WTC11 (cell line): Measurements from ENCODE around the gene FPR1. TPM values are rescaled to one million over a fixed set of nuclear protein-coding genes. Genes with fewer than 3 reads are reported as not detected.

Source experiments
- ATAC-seq: fragments of 200-7000 bp; cut with Tn5 transposase; 2 replicates; pipeline ENCODE4 v1.10.0; 2021; ENCODE audit warnings: mild to moderate bottlenecking, moderate library complexity
- CTCF ChIA-PET: fragments of 300-600 bp; sonication (Branson Sonifier 250); formaldehyde crosslinking; loops from one replicate; lab custom pipeline; 2021; ENCODE audit warnings: antibody characterized with exemption; lab: Charles Lee
- POLR2A ChIA-PET: fragments of 350-600 bp; sonication (Branson Sonifier 250); formaldehyde crosslinking; loops from one replicate; lab custom pipeline; 2021; ENCODE audit warnings: antibody characterized with exemption; lab: Charles Lee
- DNase-seq: peaks from one replicate; pipeline ENCODE4 v3.0.0; 2021; ENCODE audit warnings: low spot score
- H3K27ac Mint-ChIP-seq: 2 replicates; pipeline ENCODE4 v1.8.0; 2021; ENCODE audit warnings: mixed read lengths
- H3K27me3 Mint-ChIP-seq: 2 replicates; pipeline ENCODE4 v1.8.0; 2021; ENCODE audit warnings: low read depth, mild to moderate bottlenecking, moderate library complexity, mixed read lengths
- H3K36me3 Mint-ChIP-seq: 2 replicates; pipeline ENCODE4 v1.8.0; 2021; ENCODE audit warnings: mixed read lengths
- H3K4me1 Mint-ChIP-seq: 2 replicates; pipeline ENCODE4 v1.8.0; 2022; ENCODE audit warnings: mixed read lengths
- H3K4me3 Mint-ChIP-seq: 2 replicates; pipeline ENCODE4 v1.8.0; 2021; ENCODE audit warnings: mild to moderate bottlenecking, moderate library complexity, mixed read lengths
- H3K9me3 Mint-ChIP-seq: 2 replicates; pipeline ENCODE4 v1.8.0; 2021; ENCODE audit warnings: mixed read lengths
- CREM ChIP-seq: sonication (generic); formaldehyde crosslinking; IDR thresholded peaks from 2 replicates; pipeline ENCODE4 v1.8.1; 2022; ENCODE audit warnings: mild to moderate bottlenecking, missing genetic modification reagents, moderate library complexity
- KAT7 ChIP-seq: sonication (generic); formaldehyde crosslinking; IDR thresholded peaks from 2 replicates; pipeline ENCODE4 v1.8.1; 2023; ENCODE audit warnings: missing genetic modification reagents, mild to moderate bottlenecking, borderline replicate concordance
- TEAD1 ChIP-seq: sonication (generic); formaldehyde crosslinking; IDR thresholded peaks from 2 replicates; pipeline ENCODE4 v1.8.0; 2022; ENCODE audit warnings: mild to moderate bottlenecking, missing genetic modification reagents
- ZNF263 ChIP-seq: sonication (generic); formaldehyde crosslinking; IDR thresholded peaks from 2 replicates; pipeline ENCODE4 v1.8.1; 2022; ENCODE audit warnings: low read depth, mild to moderate bottlenecking, moderate library complexity, missing genetic modification reagents
- total RNA-seq: library from RNA; stranded (reverse); gene quantifications from 3 replicates; pipeline ENCODE4 v1.2.3, GENCODE V29; 2021
- TF ChIP-seq, protein P1 (sequence below): sonication (generic); formaldehyde crosslinking; IDR thresholded peaks from 2 replicates; pipeline ENCODE4 v1.8.1; 2023; ENCODE audit warnings: mild to moderate bottlenecking, moderate library complexity, missing genetic modification reagents
- TF ChIP-seq, protein P2 (sequence below): sonication (generic); formaldehyde crosslinking; IDR thresholded peaks from 2 replicates; pipeline ENCODE4 v1.8.0; 2023; ENCODE audit warnings: missing genetic modification reagents, mild to moderate bottlenecking, borderline replicate concordance
- TF ChIP-seq, protein P3 (sequence below): sonication (generic); formaldehyde crosslinking; IDR thresholded peaks from 2 replicates; pipeline ENCODE4 v1.8.0; 2023; ENCODE audit warnings: mild to moderate bottlenecking, missing genetic modification reagents

Gene FPR1
- total RNA-seq, 1 experiment from 2014 or later: 0.72 TPM

DNA sequence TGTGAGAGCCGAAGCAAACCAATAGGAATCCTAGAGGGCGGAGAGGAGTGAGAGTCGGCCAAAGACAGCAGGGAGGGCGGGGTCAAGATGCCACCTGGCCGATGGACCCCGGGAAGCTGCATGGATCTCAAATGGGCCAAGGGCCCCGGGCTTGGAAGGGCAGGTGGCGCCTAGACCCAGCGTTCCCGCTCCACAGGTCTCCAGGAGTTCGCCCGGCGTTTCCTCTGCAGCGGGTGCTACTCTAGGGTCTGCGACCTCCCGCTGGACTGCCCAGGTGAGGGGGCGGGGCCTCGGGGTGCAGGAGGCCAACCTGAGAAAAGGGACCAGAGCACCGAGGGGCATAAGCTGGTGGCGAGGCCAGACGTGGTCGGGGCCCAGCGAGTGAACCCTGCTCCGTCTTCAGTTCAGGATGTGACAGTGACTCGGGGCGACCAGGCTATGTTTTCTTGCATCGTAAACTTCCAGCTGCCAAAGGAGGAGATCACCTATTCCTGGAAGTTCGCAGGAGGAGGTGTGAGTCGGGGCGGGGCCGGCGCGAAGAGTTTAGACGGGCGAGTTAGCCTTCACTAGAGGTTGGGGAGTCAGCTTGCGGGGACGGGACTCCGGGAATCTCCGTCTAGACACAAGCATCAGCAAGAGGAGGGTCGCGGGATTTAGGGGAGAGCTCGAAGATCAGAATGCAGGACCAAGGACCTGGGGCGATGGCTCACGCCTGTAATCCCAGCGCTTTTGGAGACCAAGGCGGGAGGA, 48.7 kb downstream of the FPR1 start (continued):
- TF ChIP-seq, protein P1, sequence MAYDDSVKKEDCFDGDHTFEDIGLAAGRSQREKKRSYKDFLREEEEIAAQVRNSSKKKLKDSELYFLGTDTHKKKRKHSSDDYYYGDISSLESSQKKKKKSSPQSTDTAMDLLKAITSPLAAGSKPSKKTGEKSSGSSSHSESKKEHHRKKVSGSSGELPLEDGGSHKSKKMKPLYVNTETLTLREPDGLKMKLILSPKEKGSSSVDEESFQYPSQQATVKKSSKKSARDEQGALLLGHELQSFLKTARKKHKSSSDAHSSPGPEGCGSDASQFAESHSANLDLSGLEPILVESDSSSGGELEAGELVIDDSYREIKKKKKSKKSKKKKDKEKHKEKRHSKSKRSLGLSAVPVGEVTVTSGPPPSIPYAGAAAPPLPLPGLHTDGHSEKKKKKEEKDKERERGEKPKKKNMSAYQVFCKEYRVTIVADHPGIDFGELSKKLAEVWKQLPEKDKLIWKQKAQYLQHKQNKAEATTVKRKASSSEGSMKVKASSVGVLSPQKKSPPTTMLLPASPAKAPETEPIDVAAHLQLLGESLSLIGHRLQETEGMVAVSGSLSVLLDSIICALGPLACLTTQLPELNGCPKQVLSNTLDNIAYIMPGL (CRISPR knock-in tag): no peak
- TF ChIP-seq CREM (CRISPR knock-in tag) (no peak), KAT7 (CRISPR knock-in tag) (no peak)
- TF ChIP-seq, protein P2, sequence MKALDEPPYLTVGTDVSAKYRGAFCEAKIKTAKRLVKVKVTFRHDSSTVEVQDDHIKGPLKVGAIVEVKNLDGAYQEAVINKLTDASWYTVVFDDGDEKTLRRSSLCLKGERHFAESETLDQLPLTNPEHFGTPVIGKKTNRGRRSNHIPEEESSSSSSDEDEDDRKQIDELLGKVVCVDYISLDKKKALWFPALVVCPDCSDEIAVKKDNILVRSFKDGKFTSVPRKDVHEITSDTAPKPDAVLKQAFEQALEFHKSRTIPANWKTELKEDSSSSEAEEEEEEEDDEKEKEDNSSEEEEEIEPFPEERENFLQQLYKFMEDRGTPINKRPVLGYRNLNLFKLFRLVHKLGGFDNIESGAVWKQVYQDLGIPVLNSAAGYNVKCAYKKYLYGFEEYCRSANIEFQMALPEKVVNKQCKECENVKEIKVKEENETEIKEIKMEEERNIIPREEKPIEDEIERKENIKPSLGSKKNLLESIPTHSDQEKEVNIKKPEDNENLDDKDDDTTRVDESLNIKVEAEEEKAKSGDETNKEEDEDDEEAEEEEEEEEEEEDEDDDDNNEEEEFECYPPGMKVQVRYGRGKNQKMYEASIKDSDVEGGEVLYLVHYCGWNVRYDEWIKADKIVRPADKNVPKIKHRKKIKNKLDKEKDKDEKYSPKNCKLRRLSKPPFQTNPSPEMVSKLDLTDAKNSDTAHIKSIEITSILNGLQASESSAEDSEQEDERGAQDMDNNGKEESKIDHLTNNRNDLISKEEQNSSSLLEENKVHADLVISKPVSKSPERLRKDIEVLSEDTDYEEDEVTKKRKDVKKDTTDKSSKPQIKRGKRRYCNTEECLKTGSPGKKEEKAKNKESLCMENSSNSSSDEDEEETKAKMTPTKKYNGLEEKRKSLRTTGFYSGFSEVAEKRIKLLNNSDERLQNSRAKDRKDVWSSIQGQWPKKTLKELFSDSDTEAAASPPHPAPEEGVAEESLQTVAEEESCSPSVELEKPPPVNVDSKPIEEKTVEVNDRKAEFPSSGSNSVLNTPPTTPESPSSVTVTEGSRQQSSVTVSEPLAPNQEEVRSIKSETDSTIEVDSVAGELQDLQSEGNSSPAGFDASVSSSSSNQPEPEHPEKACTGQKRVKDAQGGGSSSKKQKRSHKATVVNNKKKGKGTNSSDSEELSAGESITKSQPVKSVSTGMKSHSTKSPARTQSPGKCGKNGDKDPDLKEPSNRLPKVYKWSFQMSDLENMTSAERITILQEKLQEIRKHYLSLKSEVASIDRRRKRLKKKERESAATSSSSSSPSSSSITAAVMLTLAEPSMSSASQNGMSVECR (CRISPR knock-in tag): peak; percentile 52; the same call in 1 of the 2 replicates

DNA sequence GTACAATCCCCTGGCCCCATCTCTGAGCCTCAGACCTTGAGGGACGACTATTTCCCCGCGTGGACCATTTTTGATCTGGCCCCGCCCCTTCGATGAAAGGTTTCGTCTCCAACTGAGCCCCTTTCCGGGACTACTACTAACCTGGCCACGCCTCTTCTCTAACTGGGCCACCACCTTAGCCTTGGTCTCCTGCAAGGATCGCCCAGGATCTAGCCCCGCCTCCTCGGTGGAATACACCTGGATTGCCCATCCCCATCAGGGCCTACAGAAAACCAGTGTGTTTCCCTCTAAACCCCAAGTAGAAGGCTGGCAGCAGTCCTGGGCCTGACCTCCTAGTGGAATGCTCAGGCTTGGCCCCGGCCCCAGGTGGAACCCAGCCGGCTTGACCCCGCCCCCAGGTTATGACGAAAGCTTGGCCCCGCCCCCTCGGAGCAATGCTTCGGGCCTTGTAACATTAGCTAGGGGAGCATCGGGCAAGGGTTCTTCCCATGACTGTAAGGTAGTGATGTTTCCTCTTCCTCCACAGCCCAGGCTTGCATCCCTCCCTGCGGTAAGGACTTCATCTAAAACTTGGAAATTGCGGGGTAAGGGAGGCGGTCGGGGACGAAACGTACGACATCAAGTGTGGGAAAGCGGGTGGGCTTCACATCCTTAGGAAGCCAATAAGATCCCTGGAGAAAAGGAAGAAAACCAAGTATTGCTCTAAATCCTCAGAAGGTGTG, 49.4 kb downstream of the FPR1 start:
- Mint-ChIP-seq H3K4me3 (peak overlapping the region; percentile 94), H3K36me3 (peaks cover 26% of the 10 kb centered on the region), H3K27me3 (no peaks in the 10 kb centered on the region; the same call in 1 of the 2 replicates), H3K27ac (peak overlapping the region; percentile 100), H3K9me3 (no peaks in the 10 kb centered on the region), H3K4me1 (peaks cover 29% of the 10 kb centered on the region)
- DNase-seq (peak; percentile 96), ATAC-seq (peak; percentile 62)
- 0 out of 2 replicates have a peak, but pooled peaks have one; percentile 39 for TF ChIP-seq TEAD1 (CRISPR knock-in tag)
- TF ChIP-seq, protein P1 (CRISPR knock-in tag): no peak
- POLR2A ChIA-PET: interaction anchor here (0.6 to 2.4 kb wide), 4 partner anchors 12 to 76 kb away, joined by 3 to 17 read pairs (median 6); no protein-coding TSS in a partner anchor
- CTCF ChIA-PET: interaction anchor here (1.1 to 3.6 kb wide), 9 partner anchors 10 to 443 kb away, joined by 3 to 38 read pairs (median 15); no protein-coding TSS in a partner anchor

DNA sequence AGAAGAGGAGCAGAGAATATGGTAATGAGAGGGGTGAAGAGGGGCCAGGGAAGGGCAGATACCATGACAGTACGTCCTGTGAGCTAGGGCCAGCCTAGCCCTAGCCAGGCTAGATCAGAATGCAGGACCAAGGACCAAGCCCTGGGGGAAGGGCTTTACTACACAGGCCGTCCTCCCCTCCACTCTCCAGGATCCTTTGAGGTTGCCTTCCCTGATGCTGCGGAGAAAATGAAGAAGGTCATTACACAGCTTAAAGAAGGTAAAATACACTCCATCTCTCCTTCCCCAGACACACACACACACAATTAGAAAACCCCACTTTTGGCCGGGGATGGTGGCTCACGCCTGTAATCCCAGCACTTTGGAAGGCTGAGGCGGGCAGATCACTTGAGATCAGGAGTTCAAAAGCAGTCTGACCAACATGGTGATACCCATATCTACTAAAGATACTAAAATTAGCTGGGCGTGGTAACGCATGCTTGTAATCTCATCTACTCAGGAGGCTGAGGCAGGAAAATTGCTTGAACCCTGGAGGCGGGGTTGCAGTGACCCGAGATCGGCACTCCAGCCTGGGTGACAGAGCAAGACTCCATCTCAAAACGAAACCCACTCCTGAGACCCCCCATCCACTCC, 50.1 kb downstream of the FPR1 start:
- DNase-seq (no peak), ATAC-seq (no peak)
- ChIA-PET POLR2A (interaction anchor here (1.0 to 1.7 kb wide), 2 partner anchors 12 to 28 kb away, joined by 3 read pairs; no protein-coding TSS in a partner anchor), CTCF (interaction anchor here (2.4 to 3.6 kb wide), 6 partner anchors 11 to 76 kb away, joined by 10 to 38 read pairs (median 18); no protein-coding TSS in a partner anchor)
- H3K36me3 Mint-ChIP-seq: peaks cover 25% of the 10 kb centered on the region
- peak overlapping the region; percentile 100 for H3K27ac Mint-ChIP-seq
- H3K4me3 Mint-ChIP-seq: peak overlapping the region; percentile 94
- H3K9me3 Mint-ChIP-seq: no peaks in the 10 kb centered on the region
- no peaks in the 10 kb centered on the region; the same call in 1 of the 2 replicates for H3K27me3 Mint-ChIP-seq
- TF ChIP-seq TEAD1 (CRISPR knock-in tag) (no peak), ZNF263 (CRISPR knock-in tag) (no peak)
- TF ChIP-seq, protein P3, sequence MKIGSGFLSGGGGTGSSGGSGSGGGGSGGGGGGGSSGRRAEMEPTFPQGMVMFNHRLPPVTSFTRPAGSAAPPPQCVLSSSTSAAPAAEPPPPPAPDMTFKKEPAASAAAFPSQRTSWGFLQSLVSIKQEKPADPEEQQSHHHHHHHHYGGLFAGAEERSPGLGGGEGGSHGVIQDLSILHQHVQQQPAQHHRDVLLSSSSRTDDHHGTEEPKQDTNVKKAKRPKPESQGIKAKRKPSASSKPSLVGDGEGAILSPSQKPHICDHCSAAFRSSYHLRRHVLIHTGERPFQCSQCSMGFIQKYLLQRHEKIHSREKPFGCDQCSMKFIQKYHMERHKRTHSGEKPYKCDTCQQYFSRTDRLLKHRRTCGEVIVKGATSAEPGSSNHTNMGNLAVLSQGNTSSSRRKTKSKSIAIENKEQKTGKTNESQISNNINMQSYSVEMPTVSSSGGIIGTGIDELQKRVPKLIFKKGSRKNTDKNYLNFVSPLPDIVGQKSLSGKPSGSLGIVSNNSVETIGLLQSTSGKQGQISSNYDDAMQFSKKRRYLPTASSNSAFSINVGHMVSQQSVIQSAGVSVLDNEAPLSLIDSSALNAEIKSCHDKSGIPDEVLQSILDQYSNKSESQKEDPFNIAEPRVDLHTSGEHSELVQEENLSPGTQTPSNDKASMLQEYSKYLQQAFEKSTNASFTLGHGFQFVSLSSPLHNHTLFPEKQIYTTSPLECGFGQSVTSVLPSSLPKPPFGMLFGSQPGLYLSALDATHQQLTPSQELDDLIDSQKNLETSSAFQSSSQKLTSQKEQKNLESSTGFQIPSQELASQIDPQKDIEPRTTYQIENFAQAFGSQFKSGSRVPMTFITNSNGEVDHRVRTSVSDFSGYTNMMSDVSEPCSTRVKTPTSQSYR (CRISPR knock-in tag): no peak
- peaks cover 29% of the 10 kb centered on the region for H3K4me1 Mint-ChIP-seq
